HepG2 (cell line): ENCODE results near the gene CMPK1.

Experiments
- ATF7 ChIP-seq, 2 experiments: fragments of 450-650 bp in 1 of 2; sonication (generic) in 1 of 2; formaldehyde crosslinking in 1 of 2; IDR thresholded peaks; 2 replicates each; pipeline versions ENCODE4 v1.4.0 to v1.6.1; 2016 to 2020; ENCODE audit warnings: antibody characterized with exemption in 1 of 2, mild to moderate bottlenecking in 1 of 2, missing genetic modification reagents in 1 of 2
- FOXO1 ChIP-seq: sonication (generic); formaldehyde crosslinking; IDR thresholded peaks from 2 replicates; pipeline ENCODE4 v1.4.0; 2020; ENCODE audit warnings: missing genetic modification reagents
- KLF9 ChIP-seq: IDR thresholded peaks from 2 replicates; pipeline ENCODE4 v1.6.1; 2016; ENCODE audit warnings: low read depth
- RBM39 ChIP-seq: fragments of 200-400 bp; formaldehyde crosslinking; IDR thresholded peaks from one replicate; pipeline ENCODE4 v1.6.1; 2018; ENCODE audit warnings: antibody characterized with exemption, mild to moderate bottlenecking, low read depth, low read length; ENCODE audit not compliant: poor library complexity, severe bottlenecking
- ZNF124 ChIP-seq: sonication (generic); formaldehyde crosslinking; IDR thresholded peaks from 2 replicates; pipeline ENCODE4 v1.4.0; 2020; ENCODE audit warnings: missing genetic modification reagents

DNA sequence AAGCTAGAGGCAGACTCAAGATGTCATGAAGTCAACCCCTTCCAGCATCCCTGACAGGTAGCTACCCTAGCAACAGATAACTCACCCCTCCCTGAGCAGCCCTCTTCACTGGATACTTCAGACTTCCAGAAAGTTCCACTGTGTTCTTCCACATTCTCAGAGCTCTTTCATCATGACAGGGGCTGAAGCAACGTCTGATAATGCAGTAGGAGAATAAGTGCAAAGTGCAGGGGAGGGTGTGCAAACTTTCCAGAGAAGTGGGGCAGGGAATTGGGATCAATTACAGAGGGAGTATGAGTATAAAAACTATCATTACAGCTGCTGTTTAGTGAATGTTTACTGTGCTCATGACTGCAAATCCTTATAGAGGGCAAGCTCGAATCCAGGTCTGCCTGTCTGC, 56.1 kb downstream of the CMPK1 start:
- TF ChIP-seq ZNF124 (no peak), RBM39 (no peak), ATF7 (IDR thresholded peaks at IDR 0.05) (no peak), ATF7 (CRISPR knock-in tag; IDR thresholded peaks at IDR 0.05) (no peak), FOXO1 (CRISPR knock-in tag) (no peak), KLF9 (CRISPR knock-in tag) (no peak)
